ENCODE results near the gene TMCO2. TPM values are rescaled to one million over a fixed set of nuclear protein-coding genes. Genes with fewer than 3 reads are reported as not detected.
"Not testable (repeated sequence)": the region's sequence is repeated elsewhere in the genome, so short reads cannot be mapped to it uniquely, and the experiment has no call there.

The TMCO2 gene
- total RNA-seq: not detected

GRCh38 chr1:40247655-40248054 is at the start of gene TMCO2:
Gene TMCO2 (plus strand): TSS chr1:40247937. CDS start chr1:40247994, 57 bp downstream.
- DNase-seq (no peak), ATAC-seq (no peak)
- H3K27me3 Mint-ChIP-seq: no peaks in the 10 kb centered on the region
- CTCF ChIA-PET: interaction anchor here (0.7 to 1.5 kb wide), 5 partner anchors 12 to 94 kb away, joined by 3 to 4 read pairs (median 3); no protein-coding TSS in a partner anchor
- intact Hi-C loops (cut with micrococcal nuclease): no loop called here
- no peak within 1 kb of the TSS for H3K27ac Mint-ChIP-seq
- no peak for TF ChIP-seq CTCF (IDR thresholded peaks at IDR 0.05)
- H3K9me3 Mint-ChIP-seq: no peaks in the 10 kb centered on the region
- H3K4me3 Mint-ChIP-seq: no peak within 1 kb of the TSS
- peaks cover 7% of the 10 kb centered on the region for H3K4me1 Mint-ChIP-seq (ENCODE audit: low read depth)
- H3K36me3 Mint-ChIP-seq (ENCODE audit: low read depth): no peaks in the 10 kb centered on the region
- POLR2A ChIA-PET: no interaction called here

DNA sequence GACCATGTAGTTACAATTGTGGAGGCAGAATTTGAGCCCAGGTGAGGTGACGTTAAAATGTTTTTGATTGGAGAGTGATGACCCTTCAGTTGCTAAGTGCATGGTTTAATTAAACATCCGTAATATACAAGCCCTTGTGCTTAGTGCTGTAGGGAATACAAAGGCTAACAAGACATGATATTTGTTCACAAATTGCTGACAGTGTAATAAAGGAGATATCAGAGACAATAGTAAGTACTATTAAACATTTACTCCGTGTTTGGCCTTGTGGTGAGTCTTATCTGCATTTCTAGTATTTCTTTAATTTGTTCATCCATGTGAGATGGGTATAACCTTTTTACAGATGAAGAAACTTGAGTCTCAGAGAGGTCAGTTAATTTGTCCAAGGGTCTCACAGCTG is 48.6 kb upstream of the TMCO2 start:
- CTCF ChIA-PET: interaction anchor here (1.3 to 2.4 kb wide), 3 partner anchors 10 to 55 kb away, joined by 5 to 8 read pairs (median 5); no protein-coding TSS in a partner anchor

GRCh38 chr1:40204856-40205255 is 42.9 kb upstream of the TMCO2 start:
- CTCF ChIA-PET: interaction anchor here (0.8 to 1.9 kb wide), 5 partner anchors 22 to 134 kb away, joined by 3 to 7 read pairs (median 3); no protein-coding TSS in a partner anchor
- DNase-seq (no peak), ATAC-seq (no peak)
- no peak for TF ChIP-seq CTCF (IDR thresholded peaks at IDR 0.05)
- Mint-ChIP-seq H3K9me3 (no peaks in the 10 kb centered on the region), H3K27me3 (no peaks in the 10 kb centered on the region), H3K4me3 (no peak overlapping the region), H3K27ac (no peak overlapping the region), H3K4me1 (ENCODE audit: low read depth) (peaks cover 3% of the 10 kb centered on the region), H3K36me3 (ENCODE audit: low read depth) (peaks cover 28% of the 10 kb centered on the region)
- POLR2A ChIA-PET: interaction anchor here (1.8 kb wide), 1 partner anchor 19 kb away, joined by 4 read pairs; no protein-coding TSS in a partner anchor
- intact Hi-C loops (cut with micrococcal nuclease): no loop called here

More for the DNA sequence above, 48.6 kb upstream of the TMCO2 start:
- Mint-ChIP-seq H3K27me3 (no peaks in the 10 kb centered on the region), H3K27ac (no peak overlapping the region), H3K9me3 (no peaks in the 10 kb centered on the region), H3K4me3 (no peak overlapping the region), H3K4me1 (ENCODE audit: low read depth) (peaks cover 2% of the 10 kb centered on the region), H3K36me3 (ENCODE audit: low read depth) (peaks cover 22% of the 10 kb centered on the region)
- no peak for TF ChIP-seq CTCF (IDR thresholded peaks at IDR 0.05)
- DNase-seq (no peak), ATAC-seq (no peak)
- intact Hi-C loops (cut with micrococcal nuclease): no loop called here
- POLR2A ChIA-PET: interaction anchor here (0.8 kb wide), 1 partner anchor 39 kb away, joined by 3 read pairs; no protein-coding TSS in a partner anchor

- Mint-ChIP-seq H3K4me1 (ENCODE audit: low read depth) (peaks cover 9% of the 10 kb centered on the region), H3K36me3 (ENCODE audit: low read depth) (peaks cover 19% of the 10 kb centered on the region), H3K27ac (no peak overlapping the region), H3K9me3 (no peaks in the 10 kb centered on the region), H3K27me3 (no peaks in the 10 kb centered on the region), H3K4me3 (no peak overlapping the region)
- TF ChIP-seq CTCF (IDR thresholded peaks at IDR 0.05): no peak
- DNase-seq: no peak
- ATAC-seq: no peak
- CTCF ChIA-PET: interaction anchor here (0.9 to 1.5 kb wide), 4 partner anchors 32 to 128 kb away, joined by 3 to 8 read pairs (median 4); no protein-coding TSS in a partner anchor
- POLR2A ChIA-PET: no interaction called here
- intact Hi-C loops (cut with micrococcal nuclease): no loop called here
Observed at GRCh38 chr1:40210511-40211204, 37.1 kb upstream of the TMCO2 start.

DNA sequence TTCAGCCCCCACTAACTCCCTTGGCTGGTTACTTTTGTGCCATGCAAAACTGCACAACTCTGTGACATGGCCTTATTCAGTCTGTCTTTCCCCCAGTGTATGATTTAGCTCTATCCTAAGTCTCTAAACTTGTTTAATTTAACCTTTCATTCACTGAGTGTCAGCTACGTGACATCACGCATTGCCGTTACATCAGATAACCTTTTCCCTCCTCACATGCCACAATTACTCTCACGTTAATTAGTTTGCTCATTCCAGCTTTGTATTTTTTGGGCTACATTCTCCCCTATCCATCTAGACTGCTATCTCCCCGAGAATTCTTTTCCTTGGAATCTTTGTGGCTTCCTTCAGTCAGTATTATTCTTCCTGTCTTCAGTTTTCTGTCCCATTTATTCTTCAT is 29.4 kb upstream of the TMCO2 start:
- peaks cover 21% of the 10 kb centered on the region for H3K36me3 Mint-ChIP-seq (ENCODE audit: low read depth)
- intact Hi-C loops (cut with micrococcal nuclease): no loop called here
- peak overlapping the region; percentile 47 for H3K27ac Mint-ChIP-seq

DNA sequence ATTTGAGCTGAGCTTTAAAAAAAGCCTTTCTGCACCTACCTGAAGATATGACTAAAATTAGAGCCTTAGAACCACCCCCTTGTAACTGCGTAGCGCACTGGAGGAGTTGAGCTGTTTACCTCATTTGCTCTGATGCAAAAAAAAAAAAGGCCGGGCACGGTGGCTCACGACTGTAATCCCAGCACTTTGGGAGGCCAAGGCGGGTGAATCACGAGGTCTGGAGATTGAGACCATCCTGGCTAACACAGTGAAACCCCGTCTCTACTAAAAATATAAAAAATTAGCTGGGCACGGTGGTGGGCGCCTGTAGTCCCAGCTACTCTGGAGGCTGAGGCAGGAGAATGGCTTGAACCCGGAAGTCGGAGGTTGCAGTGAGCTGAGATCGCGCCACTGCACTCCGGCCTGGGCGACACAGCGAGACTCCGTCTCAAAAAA is 26.2 kb upstream of the TMCO2 start:
- Mint-ChIP-seq H3K36me3 (ENCODE audit: low read depth) (peaks cover 21% of the 10 kb centered on the region), H3K4me1 (ENCODE audit: low read depth) (peaks cover 40% of the 10 kb centered on the region)
- intact Hi-C loops (cut with micrococcal nuclease); H3K9me3 Mint-ChIP-seq; ATAC-seq; POLR2A ChIA-PET; CTCF ChIA-PET; H3K4me3 Mint-ChIP-seq; H3K27me3 Mint-ChIP-seq; DNase-seq; H3K27ac Mint-ChIP-seq: not testable (repeated sequence)

More for the DNA sequence above, 29.4 kb upstream of the TMCO2 start:
- Mint-ChIP-seq H3K4me3 (no peak overlapping the region), H3K4me1 (ENCODE audit: low read depth) (peaks cover 46% of the 10 kb centered on the region), H3K9me3 (no peaks in the 10 kb centered on the region), H3K27me3 (no peaks in the 10 kb centered on the region)
- no peak for DNase-seq
- ATAC-seq: no peak
- ChIA-PET CTCF (interaction anchor here (0.9 to 1.3 kb wide), 2 partner anchors 14 to 74 kb away, joined by 3 to 4 read pairs; no protein-coding TSS in a partner anchor), POLR2A (interaction anchor here (1.0 kb wide), 1 partner anchor 39 kb away, joined by 5 read pairs; no protein-coding TSS in a partner anchor)
- TF ChIP-seq CTCF (IDR thresholded peaks at IDR 0.05): no peak
